NOMO-1 (cell line): ENCODE data around the gene CLK1.

Source experiments
- DNase-seq, 2 experiments: peaks; one replicate each; lab custom pipeline; 2025; ENCODE audit not compliant: unreplicated experiment in 2 of 2; lab: John Stamatoyannopoulos, UW

The CLK1 gene

GRCh38 chr2:200811333-200812121, 52.9 kb downstream of the CLK1 start, which contains the start of gene BZW1:
Gene BZW1 (plus strand): TSS chr2:200811910. CDS start chr2:200813218, 1,308 bp downstream.
- peak; percentile 96 for DNase-seq

DNA sequence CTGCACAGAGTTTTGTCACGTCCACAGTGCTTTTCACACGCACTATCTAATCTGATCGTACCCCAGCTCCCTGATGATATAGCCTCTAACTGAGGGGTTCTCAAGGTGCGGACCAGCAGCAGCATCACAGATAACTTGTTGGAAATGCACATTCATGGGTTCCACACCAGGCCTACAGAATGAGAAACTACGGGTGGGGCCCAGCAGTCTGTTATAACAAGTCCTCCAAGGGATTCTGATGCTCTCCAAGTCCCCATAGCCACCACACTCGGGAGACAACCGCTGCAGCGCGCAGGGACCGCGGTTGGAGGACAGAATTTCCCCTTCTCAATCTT, 53.5 kb downstream of the CLK1 start:
- DNase-seq, result no peak

DNA sequence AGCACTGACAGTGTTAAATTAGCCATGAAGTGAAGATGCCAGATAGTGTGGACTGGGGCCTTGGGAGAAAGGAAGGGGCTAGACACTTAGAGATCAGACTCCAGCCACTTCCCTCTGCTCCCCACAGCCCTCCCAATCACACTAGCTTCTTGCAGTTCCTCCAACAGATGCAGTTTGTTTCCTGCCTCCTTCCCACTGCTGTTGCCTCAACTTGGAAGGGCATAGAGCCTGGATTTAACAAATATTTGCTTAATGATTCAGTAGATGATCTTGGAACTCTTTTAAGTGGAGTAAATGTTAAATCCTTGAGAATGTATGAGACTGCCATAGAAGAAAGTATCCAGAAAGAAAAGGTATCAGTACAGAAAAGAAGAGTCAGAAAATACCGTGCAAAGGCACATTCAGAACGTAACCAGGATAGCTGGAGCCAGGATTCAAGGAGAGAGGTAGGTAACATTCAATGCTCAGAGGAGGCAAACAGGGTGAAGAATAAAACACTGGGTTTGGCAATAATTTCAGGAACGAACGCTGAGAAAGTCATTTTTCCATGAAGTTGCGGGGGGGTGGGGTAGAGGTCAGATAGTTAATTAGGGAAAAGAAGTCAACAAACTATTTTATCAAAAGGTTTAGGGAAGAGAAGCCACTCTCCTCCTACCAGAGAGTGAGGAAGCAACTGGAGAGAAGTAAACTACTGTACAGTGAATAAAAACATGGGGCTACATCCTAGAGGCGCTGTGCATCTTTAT, 54.0 kb downstream of the CLK1 start:
- DNase-seq, result peak in 1 of 2 experiments; percentile 41

GRCh38 chr2:200809506-200810251, 54.8 kb downstream of the CLK1 start:
- DNase-seq, result no peak
